Natural killer cell treated with Interleukin-12 subunit alpha and Interleukin-12 subunit beta and Interleukin-15 and Interleukin-18, amount 100 ng/mL, for 72 hours (primary cell): Measurements from ENCODE around the gene ALDH3B1. TPM values are rescaled to one million over a fixed set of nuclear protein-coding genes. Genes with fewer than 3 reads are reported as not detected.
"Not testable (repeated sequence)": the region's sequence is repeated elsewhere in the genome, so short reads cannot be mapped to it uniquely, and the experiment has no call there.

Experiments used
- ATAC-seq, 2 donors: fragments of 150-1000 bp; cut with Tn5 transposase in 1 of 2; sonication (Bioruptor Pico), chemical (Tn5 transposase) in 1 of 2; 2 replicates each; pipeline ENCODE4 v1.10.0; 2021
- DNase-seq: peaks from one replicate; pipeline ENCODE4 v3.0.0; 2022; ENCODE audit warnings: low spot score
- H3K27ac Mint-ChIP-seq, 2 donors: 1 replicate in 1 of 2; 2 replicates in 1 of 2; pipeline ENCODE4 v1.8.0; 2022; ENCODE audit warnings: mixed read lengths in 2 of 2, mild to moderate bottlenecking in 1 of 2, moderate library complexity in 1 of 2
- H3K27me3 Mint-ChIP-seq, 2 donors: 1 replicate in 1 of 2; 2 replicates in 1 of 2; pipeline ENCODE4 v1.8.0; 2022; ENCODE audit warnings: mixed read lengths in 2 of 2
- H3K36me3 Mint-ChIP-seq: one replicate; pipeline ENCODE4 v1.8.0; 2022; ENCODE audit warnings: mixed read lengths
- H3K4me1 Mint-ChIP-seq, 2 donors: 1 replicate in 1 of 2; 2 replicates in 1 of 2; pipeline ENCODE4 v1.8.0; 2022; ENCODE audit warnings: low read depth in 2 of 2, mixed read lengths in 2 of 2, mild to moderate bottlenecking in 1 of 2
- H3K4me3 Mint-ChIP-seq: one replicate; pipeline ENCODE4 v1.8.0; 2022; ENCODE audit warnings: mixed read lengths
- H3K9me3 Mint-ChIP-seq: 2 replicates; pipeline ENCODE4 v1.8.0; 2022; ENCODE audit warnings: mixed read lengths
- total RNA-seq, 2 donors: library from RNA; stranded (reverse); gene quantifications; one replicate each; pipeline ENCODE4 v1.2.3, GENCODE V29; 2022

ALDH3B1 gene
- total RNA-seq, 2 donors from 2014 or later, result 0.25 to 0.98 TPM

- ATAC-seq, H3K36me3 Mint-ChIP-seq, DNase-seq, H3K27ac Mint-ChIP-seq, H3K27me3 Mint-ChIP-seq, H3K4me3 Mint-ChIP-seq, H3K9me3 Mint-ChIP-seq, H3K4me1 Mint-ChIP-seq: not testable (repeated sequence)
These were observed 18.6 kb upstream of the ALDH3B1 start for GRCh38 chr11:67991347-67992121.

GRCh38 chr11:67993821-67994220 is 16.3 kb upstream of the ALDH3B1 start:
- not testable (repeated sequence) for H3K9me3 Mint-ChIP-seq, H3K27ac Mint-ChIP-seq, ATAC-seq, DNase-seq, H3K36me3 Mint-ChIP-seq, H3K4me3 Mint-ChIP-seq, H3K27me3 Mint-ChIP-seq
- peaks cover 18 to 26% of the 10 kb centered on the region in 2 donors for H3K4me1 Mint-ChIP-seq

GRCh38 chr11:67994387-67994786 is 15.7 kb upstream of the ALDH3B1 start:
- not testable (repeated sequence) for H3K4me3 Mint-ChIP-seq, H3K36me3 Mint-ChIP-seq, H3K27me3 Mint-ChIP-seq, H3K9me3 Mint-ChIP-seq, ATAC-seq, DNase-seq, H3K27ac Mint-ChIP-seq
- H3K4me1 Mint-ChIP-seq, result peaks cover 18 to 26% of the 10 kb centered on the region in 2 donors

GRCh38 chr11:67995129-67995528 is 15.0 kb upstream of the ALDH3B1 start:
- H3K4me1 Mint-ChIP-seq, result peaks cover 18 to 26% of the 10 kb centered on the region in 2 donors
- not testable (repeated sequence) for DNase-seq, H3K27ac Mint-ChIP-seq, H3K36me3 Mint-ChIP-seq, H3K27me3 Mint-ChIP-seq, H3K9me3 Mint-ChIP-seq, ATAC-seq, H3K4me3 Mint-ChIP-seq

GRCh38 chr11:67995579-67995978 is 14.5 kb upstream of the ALDH3B1 start:
- DNase-seq, H3K27me3 Mint-ChIP-seq, H3K9me3 Mint-ChIP-seq, H3K36me3 Mint-ChIP-seq, ATAC-seq, H3K27ac Mint-ChIP-seq, H3K4me3 Mint-ChIP-seq: not testable (repeated sequence)
- H3K4me1 Mint-ChIP-seq, result peaks cover 18 to 26% of the 10 kb centered on the region in 2 donors

GRCh38 chr11:67996051-67996450 is 14.1 kb upstream of the ALDH3B1 start:
- Mint-ChIP-seq H3K36me3 (no peaks in the 10 kb centered on the region), H3K9me3 (peaks cover 4% of the 10 kb centered on the region), H3K4me1 (peaks cover 18 to 26% of the 10 kb centered on the region in 2 donors), H3K4me3 (no peak overlapping the region), H3K27me3 (no peaks in the 10 kb centered on the region), H3K27ac (no peak overlapping the region)
- ATAC-seq, result no peak
- no peak for DNase-seq

- no peak for DNase-seq
- Mint-ChIP-seq H3K4me3 (peak overlapping the region; percentile 12), H3K36me3 (no peaks in the 10 kb centered on the region), H3K4me1 (peaks cover 18 to 25% of the 10 kb centered on the region in 2 donors), H3K27ac (peak overlapping the region in 1 of 2 donors; percentile 29), H3K9me3 (peaks cover 4% of the 10 kb centered on the region), H3K27me3 (no peaks in the 10 kb centered on the region)
- peak; percentile 78 to 80 for ATAC-seq
These were observed 13.3 kb upstream of the ALDH3B1 start for GRCh38 chr11:67996622-67997474.

GRCh38 chr11:67997475-67997921 is 12.6 kb upstream of the ALDH3B1 start:
- H3K36me3 Mint-ChIP-seq, result no peaks in the 10 kb centered on the region
- DNase-seq (no peak), ATAC-seq (peak; percentile 20 to 31)
- peak overlapping the region in 1 of 2 donors; percentile 29 for H3K27ac Mint-ChIP-seq
- H3K27me3 Mint-ChIP-seq, result no peaks in the 10 kb centered on the region
- H3K9me3 Mint-ChIP-seq, result peaks cover 4% of the 10 kb centered on the region
- H3K4me1 Mint-ChIP-seq, result peaks cover 18 to 23% of the 10 kb centered on the region in 2 donors
- peak overlapping the region; percentile 12 for H3K4me3 Mint-ChIP-seq

GRCh38 chr11:67998150-67999045 is 11.7 kb upstream of the ALDH3B1 start:
- Mint-ChIP-seq H3K27ac (peak overlapping the region in 1 of 2 donors; percentile 25), H3K36me3 (no peaks in the 10 kb centered on the region), H3K9me3 (peaks cover 4% of the 10 kb centered on the region), H3K4me1 (peaks cover 22 to 26% of the 10 kb centered on the region in 2 donors), H3K4me3 (no peak overlapping the region), H3K27me3 (no peaks in the 10 kb centered on the region)
- DNase-seq (no peak), ATAC-seq (peak; percentile 16 to 24)

GRCh38 chr11:67999201-67999629 is 10.9 kb upstream of the ALDH3B1 start:
- H3K9me3 Mint-ChIP-seq, result peaks cover 4% of the 10 kb centered on the region
- no peak for ATAC-seq
- DNase-seq, result no peak
- H3K36me3 Mint-ChIP-seq, result no peaks in the 10 kb centered on the region
- peaks cover 22 to 24% of the 10 kb centered on the region in 2 donors for H3K4me1 Mint-ChIP-seq
- H3K27me3 Mint-ChIP-seq, result no peaks in the 10 kb centered on the region
- H3K4me3 Mint-ChIP-seq, result no peak overlapping the region
- no peak overlapping the region for H3K27ac Mint-ChIP-seq

GRCh38 chr11:67999704-68000103 is 10.4 kb upstream of the ALDH3B1 start:
- no peak for DNase-seq
- Mint-ChIP-seq H3K36me3 (no peaks in the 10 kb centered on the region), H3K27me3 (no peaks in the 10 kb centered on the region), H3K4me3 (no peak overlapping the region), H3K27ac (no peak overlapping the region), H3K4me1 (peaks cover 24 to 25% of the 10 kb centered on the region in 2 donors), H3K9me3 (peaks cover 4% of the 10 kb centered on the region)
- ATAC-seq, result no peak

GRCh38 chr11:68002575-68002937 is 7.6 kb upstream of the ALDH3B1 start:
- Mint-ChIP-seq H3K4me3 (peak overlapping the region; percentile 75), H3K36me3 (no peaks in the 10 kb centered on the region), H3K27me3 (no peaks in the 10 kb centered on the region), H3K9me3 (no peaks in the 10 kb centered on the region), H3K4me1 (peaks cover 18 to 20% of the 10 kb centered on the region in 2 donors), H3K27ac (peak overlapping the region in 1 of 2 donors; percentile 61)
- ATAC-seq, result no peak
- DNase-seq, result no peak
